ENCODE results near the gene NELL2. TPM values are rescaled to one million over a fixed set of nuclear protein-coding genes. Genes with fewer than 3 reads are reported as not detected.

NELL2 gene
- total and polyA plus RNA-seq, 4 donors: 0.09 to 0.42 (median 0.17) TPM; not detected in 1

DNA sequence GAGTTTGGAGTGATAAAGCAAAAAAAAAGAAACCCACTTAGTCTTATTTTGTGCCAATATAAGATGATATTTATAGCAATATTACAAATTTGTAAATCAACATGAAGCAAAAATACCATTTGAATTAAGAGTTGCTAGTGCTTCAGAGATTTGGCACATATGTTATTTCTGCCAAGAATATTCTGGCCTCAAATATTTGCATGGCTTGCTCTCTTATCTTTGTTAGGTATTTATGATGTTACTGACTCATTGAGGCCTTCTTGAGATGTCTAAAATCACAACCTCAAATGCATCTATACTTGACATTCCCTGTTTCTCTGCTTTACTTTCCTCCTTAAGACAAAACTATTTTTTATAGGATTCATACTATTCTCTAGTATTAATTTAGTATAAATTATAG lies 301.5 kb downstream of the NELL2 start:
- TF ChIP-seq, protein P1, sequence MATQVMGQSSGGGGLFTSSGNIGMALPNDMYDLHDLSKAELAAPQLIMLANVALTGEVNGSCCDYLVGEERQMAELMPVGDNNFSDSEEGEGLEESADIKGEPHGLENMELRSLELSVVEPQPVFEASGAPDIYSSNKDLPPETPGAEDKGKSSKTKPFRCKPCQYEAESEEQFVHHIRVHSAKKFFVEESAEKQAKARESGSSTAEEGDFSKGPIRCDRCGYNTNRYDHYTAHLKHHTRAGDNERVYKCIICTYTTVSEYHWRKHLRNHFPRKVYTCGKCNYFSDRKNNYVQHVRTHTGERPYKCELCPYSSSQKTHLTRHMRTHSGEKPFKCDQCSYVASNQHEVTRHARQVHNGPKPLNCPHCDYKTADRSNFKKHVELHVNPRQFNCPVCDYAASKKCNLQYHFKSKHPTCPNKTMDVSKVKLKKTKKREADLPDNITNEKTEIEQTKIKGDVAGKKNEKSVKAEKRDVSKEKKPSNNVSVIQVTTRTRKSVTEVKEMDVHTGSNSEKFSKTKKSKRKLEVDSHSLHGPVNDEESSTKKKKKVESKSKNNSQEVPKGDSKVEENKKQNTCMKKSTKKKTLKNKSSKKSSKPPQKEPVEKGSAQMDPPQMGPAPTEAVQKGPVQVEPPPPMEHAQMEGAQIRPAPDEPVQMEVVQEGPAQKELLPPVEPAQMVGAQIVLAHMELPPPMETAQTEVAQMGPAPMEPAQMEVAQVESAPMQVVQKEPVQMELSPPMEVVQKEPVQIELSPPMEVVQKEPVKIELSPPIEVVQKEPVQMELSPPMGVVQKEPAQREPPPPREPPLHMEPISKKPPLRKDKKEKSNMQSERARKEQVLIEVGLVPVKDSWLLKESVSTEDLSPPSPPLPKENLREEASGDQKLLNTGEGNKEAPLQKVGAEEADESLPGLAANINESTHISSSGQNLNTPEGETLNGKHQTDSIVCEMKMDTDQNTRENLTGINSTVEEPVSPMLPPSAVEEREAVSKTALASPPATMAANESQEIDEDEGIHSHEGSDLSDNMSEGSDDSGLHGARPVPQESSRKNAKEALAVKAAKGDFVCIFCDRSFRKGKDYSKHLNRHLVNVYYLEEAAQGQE (IDR thresholded peaks at IDR 0.05): no peak
- no peak for TF ChIP-seq JUND (IDR thresholded peaks at IDR 0.05)
- no peak for TF ChIP-seq SP1 (IDR thresholded peaks at IDR 0.05)
- no peak for TF ChIP-seq HNF4A (conservative IDR thresholded peaks at IDR 0.05)
- no peak for TF ChIP-seq HNF4G (IDR thresholded peaks at IDR 0.05)
- no peak for TF ChIP-seq FOXA2 (IDR thresholded peaks at IDR 0.05)
- TF ChIP-seq GABPA (IDR thresholded peaks at IDR 0.05 in 1 of 2, conservative IDR thresholded peaks at IDR 0.05 in 1 of 2): no peak
- TF ChIP-seq RAD21 (IDR thresholded peaks at IDR 0.05): no peak
- no peak for TF ChIP-seq YY1 (IDR thresholded peaks at IDR 0.05)
- TF ChIP-seq TAF1 (conservative IDR thresholded peaks at IDR 0.05): no peak
- TF ChIP-seq RXRA (IDR thresholded peaks at IDR 0.05): no peak
- no peak for TF ChIP-seq NR2F2 (IDR thresholded peaks at IDR 0.05)
- TF ChIP-seq, protein P2, sequence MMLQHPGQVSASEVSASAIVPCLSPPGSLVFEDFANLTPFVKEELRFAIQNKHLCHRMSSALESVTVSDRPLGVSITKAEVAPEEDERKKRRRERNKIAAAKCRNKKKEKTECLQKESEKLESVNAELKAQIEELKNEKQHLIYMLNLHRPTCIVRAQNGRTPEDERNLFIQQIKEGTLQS (IDR thresholded peaks at IDR 0.05): no peak
- TF ChIP-seq, protein P3, sequence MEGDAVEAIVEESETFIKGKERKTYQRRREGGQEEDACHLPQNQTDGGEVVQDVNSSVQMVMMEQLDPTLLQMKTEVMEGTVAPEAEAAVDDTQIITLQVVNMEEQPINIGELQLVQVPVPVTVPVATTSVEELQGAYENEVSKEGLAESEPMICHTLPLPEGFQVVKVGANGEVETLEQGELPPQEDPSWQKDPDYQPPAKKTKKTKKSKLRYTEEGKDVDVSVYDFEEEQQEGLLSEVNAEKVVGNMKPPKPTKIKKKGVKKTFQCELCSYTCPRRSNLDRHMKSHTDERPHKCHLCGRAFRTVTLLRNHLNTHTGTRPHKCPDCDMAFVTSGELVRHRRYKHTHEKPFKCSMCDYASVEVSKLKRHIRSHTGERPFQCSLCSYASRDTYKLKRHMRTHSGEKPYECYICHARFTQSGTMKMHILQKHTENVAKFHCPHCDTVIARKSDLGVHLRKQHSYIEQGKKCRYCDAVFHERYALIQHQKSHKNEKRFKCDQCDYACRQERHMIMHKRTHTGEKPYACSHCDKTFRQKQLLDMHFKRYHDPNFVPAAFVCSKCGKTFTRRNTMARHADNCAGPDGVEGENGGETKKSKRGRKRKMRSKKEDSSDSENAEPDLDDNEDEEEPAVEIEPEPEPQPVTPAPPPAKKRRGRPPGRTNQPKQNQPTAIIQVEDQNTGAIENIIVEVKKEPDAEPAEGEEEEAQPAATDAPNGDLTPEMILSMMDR (IDR thresholded peaks at IDR 0.05; ENCODE audit: low read depth, low read length, missing input control): no peak
- no peak for TF ChIP-seq FOXA1 (IDR thresholded peaks at IDR 0.05)
- TF ChIP-seq, protein P4, sequence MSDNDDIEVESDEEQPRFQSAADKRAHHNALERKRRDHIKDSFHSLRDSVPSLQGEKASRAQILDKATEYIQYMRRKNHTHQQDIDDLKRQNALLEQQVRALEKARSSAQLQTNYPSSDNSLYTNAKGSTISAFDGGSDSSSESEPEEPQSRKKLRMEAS (IDR thresholded peaks at IDR 0.05): no peak
- TF ChIP-seq, protein P5, sequence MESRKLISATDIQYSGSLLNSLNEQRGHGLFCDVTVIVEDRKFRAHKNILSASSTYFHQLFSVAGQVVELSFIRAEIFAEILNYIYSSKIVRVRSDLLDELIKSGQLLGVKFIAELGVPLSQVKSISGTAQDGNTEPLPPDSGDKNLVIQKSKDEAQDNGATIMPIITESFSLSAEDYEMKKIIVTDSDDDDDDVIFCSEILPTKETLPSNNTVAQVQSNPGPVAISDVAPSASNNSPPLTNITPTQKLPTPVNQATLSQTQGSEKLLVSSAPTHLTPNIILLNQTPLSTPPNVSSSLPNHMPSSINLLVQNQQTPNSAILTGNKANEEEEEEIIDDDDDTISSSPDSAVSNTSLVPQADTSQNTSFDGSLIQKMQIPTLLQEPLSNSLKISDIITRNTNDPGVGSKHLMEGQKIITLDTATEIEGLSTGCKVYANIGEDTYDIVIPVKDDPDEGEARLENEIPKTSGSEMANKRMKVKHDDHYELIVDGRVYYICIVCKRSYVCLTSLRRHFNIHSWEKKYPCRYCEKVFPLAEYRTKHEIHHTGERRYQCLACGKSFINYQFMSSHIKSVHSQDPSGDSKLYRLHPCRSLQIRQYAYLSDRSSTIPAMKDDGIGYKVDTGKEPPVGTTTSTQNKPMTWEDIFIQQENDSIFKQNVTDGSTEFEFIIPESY (IDR thresholded peaks at IDR 0.05): no peak
- TF ChIP-seq EGR1 (IDR thresholded peaks at IDR 0.05; ENCODE audit: low read depth in 2 of 2): no peak
- H3K9ac ChIP-seq (ENCODE audit: low read depth in 1 of 2, low read length in 2 of 2): no peak overlapping the region
- no peaks in the 10 kb centered on the region for H3K9me3 ChIP-seq (ENCODE audit: control insufficient read depth in 4 of 4, low read length in 3 of 4)
- H3K27ac ChIP-seq (ENCODE audit: low read depth in 1 of 2, low read length in 2 of 2): no peak overlapping the region
- no peaks in the 10 kb centered on the region for H3K36me3 ChIP-seq (ENCODE audit: control insufficient read depth in 4 of 4, insufficient read depth in 3 of 4, low read depth in 1 of 4, low read length in 3 of 4)
- no peaks in the 10 kb centered on the region for H3K27me3 ChIP-seq (ENCODE audit: control insufficient read depth in 4 of 4, insufficient read depth in 4 of 4, low read length in 3 of 4)
- no peak overlapping the region for H3K4me3 ChIP-seq (ENCODE audit: low read depth in 1 of 3, low read length in 3 of 3)
- H3K4me1 ChIP-seq (ENCODE audit: control insufficient read depth in 4 of 4, insufficient read depth in 4 of 4, low read length in 3 of 4): no peaks in the 10 kb centered on the region
- DNase-seq (ENCODE audit: low spot score): no peak

Measured in liver (tissue), 9 donors.